ENCODE measurements around the gene IGFL2.
"Not testable (repeated sequence)": the region's sequence is repeated elsewhere in the genome, so short reads cannot be mapped to it uniquely, and the experiment has no call there.

IGFL2 gene

DNA sequence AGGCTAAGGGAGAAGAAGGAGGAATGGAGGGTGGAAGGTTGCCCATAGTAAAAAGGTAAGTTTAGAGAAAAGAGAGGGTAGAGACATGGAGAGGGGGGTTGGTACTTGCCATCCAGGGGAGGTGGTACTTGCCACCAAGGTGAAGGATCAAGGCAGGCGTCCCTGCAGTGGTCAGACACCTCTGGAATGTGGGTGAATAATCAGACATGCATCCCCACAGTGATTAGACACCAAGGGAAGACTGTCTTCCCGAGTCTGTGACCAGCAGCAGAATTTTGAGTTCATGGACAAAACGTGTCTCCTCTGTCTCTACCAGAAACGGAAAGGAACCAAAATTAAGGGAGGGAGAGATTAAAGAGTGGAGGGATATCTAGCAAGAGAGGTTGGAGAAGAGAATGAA, 54.4 kb downstream of the IGFL2 start:
- DNase-seq (ENCODE audit: low read depth): no peak
- TF ChIP-seq, protein P1, sequence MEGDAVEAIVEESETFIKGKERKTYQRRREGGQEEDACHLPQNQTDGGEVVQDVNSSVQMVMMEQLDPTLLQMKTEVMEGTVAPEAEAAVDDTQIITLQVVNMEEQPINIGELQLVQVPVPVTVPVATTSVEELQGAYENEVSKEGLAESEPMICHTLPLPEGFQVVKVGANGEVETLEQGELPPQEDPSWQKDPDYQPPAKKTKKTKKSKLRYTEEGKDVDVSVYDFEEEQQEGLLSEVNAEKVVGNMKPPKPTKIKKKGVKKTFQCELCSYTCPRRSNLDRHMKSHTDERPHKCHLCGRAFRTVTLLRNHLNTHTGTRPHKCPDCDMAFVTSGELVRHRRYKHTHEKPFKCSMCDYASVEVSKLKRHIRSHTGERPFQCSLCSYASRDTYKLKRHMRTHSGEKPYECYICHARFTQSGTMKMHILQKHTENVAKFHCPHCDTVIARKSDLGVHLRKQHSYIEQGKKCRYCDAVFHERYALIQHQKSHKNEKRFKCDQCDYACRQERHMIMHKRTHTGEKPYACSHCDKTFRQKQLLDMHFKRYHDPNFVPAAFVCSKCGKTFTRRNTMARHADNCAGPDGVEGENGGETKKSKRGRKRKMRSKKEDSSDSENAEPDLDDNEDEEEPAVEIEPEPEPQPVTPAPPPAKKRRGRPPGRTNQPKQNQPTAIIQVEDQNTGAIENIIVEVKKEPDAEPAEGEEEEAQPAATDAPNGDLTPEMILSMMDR (IDR thresholded peaks at IDR 0.05; ENCODE audit: low read length, missing control alignments): no peak
- no peak overlapping the region for H3K4me3 ChIP-seq (replicated peaks; ENCODE audit: low read depth, low read length)

DNA sequence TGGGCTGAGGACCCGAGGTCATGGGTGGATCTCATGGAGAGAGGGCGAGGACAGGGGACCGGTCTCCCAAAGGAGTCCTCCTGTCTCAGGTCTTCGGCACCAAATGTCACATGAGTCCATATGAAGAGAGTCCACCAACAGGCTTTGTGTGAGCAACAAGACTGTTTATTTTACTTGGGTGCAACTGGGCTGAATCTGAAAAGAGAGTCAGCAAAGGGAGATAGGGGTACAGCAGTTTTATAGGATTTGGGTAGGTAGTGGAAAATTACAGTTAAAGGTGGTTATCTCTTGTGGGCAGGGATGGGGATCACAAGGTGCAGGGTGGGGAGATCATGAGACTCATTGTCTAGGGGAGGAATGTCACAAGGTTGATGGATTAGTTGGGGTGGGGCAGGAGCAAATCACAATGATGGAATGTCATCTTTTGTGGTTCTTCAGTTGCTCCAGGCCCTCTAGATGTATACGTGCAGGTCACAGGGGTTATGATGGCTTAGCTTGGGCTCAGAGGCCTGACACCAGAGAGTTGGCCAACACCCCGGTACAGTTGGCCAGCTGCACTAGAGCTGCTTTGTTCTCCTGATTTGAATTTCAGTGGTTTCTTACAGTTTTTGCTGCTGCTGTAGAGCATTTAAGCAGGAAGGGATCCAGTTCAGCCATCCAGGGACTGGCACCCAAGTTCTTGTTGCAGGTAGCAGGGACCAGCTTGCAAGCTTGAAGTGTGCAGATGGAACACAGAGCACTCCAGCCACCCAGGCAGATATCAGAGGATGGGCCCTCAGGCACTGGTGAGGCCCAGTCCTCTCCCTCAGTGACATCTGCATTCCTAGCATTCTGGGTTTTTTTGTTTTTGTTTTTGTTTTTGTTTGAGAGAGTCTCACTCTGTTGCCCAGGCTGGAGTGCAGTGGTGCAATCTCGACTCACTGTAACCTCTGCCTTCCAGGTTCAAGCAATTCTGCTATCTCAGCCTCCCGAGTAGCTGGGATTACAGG, 55.1 kb downstream of the IGFL2 start:
- H3K4me3 ChIP-seq (replicated peaks; ENCODE audit: low read depth, low read length): no peak overlapping the region
- no peak for DNase-seq (ENCODE audit: low read depth)
- TF ChIP-seq, protein P1 (IDR thresholded peaks at IDR 0.05; ENCODE audit: low read length, missing control alignments): no peak

DNA sequence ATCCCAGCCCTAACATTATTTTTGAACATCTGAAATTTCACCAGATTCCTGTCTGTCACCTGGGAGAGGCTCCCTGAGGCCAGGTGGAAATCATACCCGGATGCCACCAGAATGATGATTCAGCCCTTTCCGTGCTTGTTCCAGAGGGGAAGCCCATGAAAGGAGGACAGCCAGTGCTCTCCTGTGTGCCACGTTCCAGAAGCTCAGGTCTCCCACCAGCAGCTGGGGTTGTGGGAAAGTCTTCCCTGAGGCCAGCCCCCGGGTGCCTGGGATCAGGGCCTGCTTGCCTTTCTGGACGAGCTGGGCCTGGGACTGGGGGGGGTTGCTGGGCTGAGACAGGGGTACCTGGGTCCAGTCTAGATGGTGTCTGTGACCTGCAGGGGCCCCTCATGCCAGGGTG, 56.0 kb downstream of the IGFL2 start:
- no peak for DNase-seq (ENCODE audit: low read depth)
- H3K4me3 ChIP-seq (replicated peaks; ENCODE audit: low read depth, low read length): no peak overlapping the region
- TF ChIP-seq, protein P1 (IDR thresholded peaks at IDR 0.05; ENCODE audit: low read length, missing control alignments): no peak

DNA sequence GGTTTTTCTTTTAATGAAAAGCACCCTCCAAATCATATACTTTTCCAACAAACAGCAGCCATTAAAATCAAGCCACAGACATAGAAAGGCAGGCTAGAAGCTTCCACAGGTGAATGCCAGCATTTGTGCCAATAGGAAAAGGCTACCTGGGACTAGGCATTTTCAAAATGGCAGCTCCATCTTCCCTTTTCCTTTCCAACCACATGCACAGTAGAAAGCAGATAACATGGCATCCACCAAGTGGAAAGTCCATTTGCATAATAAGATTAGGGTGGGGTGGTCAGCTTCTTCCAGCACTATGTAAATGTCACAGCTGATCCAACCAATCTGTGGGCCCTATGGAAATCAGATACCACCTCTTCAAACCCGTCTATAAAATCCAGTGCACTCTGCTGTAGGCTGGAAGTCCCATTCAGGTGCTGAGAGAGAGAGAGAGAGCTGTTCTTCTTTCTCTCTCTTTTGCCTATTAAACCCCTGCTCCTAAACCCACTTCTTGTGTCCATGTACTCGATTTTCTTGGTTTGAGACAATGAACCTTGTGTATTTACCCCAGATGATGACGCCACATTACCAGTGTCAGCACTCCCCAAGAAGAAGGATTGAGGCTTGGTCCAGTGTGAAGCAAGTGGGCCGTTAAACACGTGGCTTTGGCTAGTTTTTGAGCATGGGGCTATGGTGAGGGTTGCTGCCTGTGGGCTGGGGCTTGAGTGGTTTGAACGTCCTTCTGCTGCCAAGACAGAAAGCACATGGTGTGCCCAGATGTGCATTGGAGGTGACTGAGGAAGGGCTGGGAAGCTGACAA, 57.3 kb downstream of the IGFL2 start:
- no peak for DNase-seq (ENCODE audit: low read depth)
- H3K4me3 ChIP-seq (replicated peaks; ENCODE audit: low read depth, low read length): no peak overlapping the region
- TF ChIP-seq, protein P1 (IDR thresholded peaks at IDR 0.05; ENCODE audit: low read length, missing control alignments): no peak

DNA sequence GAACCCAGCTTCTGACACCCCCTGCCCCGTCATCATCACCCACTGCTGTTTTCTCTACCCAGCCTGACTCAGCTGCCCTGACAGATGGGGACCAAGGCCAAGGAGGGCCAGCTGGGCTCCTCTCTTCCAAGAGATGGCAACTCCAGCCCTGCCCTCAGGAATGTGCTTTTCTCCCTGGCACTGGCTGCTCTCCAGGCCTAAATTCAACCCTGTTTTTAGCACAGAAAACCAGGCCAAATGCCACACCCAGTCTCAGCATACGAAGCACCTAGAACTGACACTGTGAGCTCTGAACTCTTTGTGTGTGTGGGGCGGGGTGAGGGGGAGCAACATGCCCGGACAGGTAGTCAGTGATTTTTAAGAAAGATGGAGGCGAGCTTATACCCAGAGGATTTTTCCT, 58.1 kb downstream of the IGFL2 start:
- no peak for DNase-seq (ENCODE audit: low read depth)
- no peak overlapping the region for H3K4me3 ChIP-seq (replicated peaks; ENCODE audit: low read depth, low read length)
- TF ChIP-seq, protein P1 (IDR thresholded peaks at IDR 0.05; ENCODE audit: low read length, missing control alignments): no peak

DNA sequence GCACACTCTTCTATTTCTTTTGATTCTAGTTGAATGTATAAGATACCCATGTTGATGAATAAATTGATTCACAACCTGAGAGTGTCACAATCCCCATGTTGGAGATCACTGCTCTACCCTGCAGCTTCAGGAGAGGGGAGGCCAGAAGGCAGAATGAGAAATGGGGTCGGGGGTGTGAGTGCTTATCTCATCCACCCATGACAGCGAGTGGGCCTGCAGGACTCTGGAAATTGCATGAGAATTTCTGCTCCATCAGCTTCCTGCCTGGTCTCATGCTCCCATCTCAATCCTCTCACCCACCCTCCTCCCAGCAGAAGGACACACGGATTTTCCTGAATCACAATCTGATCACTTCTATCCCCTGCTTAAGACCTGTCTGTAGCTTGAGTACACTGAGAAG, 58.6 kb downstream of the IGFL2 start:
- H3K4me3 ChIP-seq (replicated peaks; ENCODE audit: low read depth, low read length): no peak overlapping the region
- no peak for DNase-seq (ENCODE audit: low read depth)
- TF ChIP-seq, protein P1 (IDR thresholded peaks at IDR 0.05; ENCODE audit: low read length, missing control alignments): no peak

DNA sequence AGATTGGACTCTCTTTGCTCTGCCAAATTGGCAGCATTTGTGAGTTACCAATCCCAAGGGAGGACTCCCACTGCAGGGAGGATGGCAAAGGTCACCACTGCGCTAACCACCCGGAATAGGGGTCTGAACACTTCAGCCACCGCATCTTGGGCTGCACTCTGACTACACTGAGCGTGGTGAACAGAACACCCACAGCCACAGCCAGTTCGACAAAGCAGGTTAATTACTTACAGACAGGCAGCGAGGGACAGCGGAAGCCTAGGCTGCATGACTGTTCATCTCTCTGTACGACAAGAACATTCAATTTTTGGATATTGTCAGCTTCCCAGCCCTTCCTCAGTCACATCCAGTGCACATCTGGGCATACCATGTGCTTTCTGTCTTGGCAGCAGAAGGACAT, 59.8 kb downstream of the IGFL2 start:
- DNase-seq (ENCODE audit: low read depth); H3K4me3 ChIP-seq (replicated peaks; ENCODE audit: low read depth, low read length): not testable (repeated sequence)
